ENCODE results near the gene ABCF1.
"Not testable (repeated sequence)": the region's sequence is repeated elsewhere in the genome, so short reads cannot be mapped to it uniquely, and the experiment has no call there.

Gene ABCF1

DNA sequence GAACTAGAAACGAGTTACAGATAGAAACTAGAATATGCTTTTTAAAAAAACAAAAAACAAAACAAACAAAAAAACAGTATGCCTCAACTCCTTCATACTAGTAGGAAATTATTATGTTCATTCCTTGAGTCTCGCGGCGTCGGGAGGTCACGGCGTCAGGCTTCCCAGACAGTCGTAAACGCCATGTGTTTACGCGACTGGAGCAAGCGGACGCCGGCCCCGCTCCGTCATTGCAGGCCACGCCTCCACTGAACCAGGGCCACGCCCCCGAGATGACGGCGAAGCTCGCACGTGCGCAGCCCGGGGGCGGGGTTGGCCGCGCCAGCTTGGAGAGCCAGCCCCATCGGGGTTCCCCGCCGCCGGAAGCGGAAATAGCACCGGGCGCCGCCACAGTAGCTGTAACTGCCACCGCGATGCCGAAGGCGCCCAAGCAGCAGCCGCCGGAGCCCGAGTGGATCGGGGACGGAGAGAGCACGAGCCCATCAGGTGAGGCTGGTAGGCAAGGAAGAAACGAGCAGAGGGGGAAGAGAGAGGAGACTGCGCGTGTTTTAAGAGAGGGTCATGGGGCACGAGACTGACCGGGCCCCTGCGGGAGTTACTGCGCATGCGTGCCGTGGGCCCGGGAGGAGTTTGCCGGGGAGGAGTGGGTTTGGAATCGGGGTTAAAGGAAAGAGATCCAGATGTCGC is at the start of gene ABCF1:
TSS of gene ABCF1 (plus strand) at position 368 of the 687 bp plus-strand sequence. CDS start at position 414, 46 bp downstream.
- peak; percentile 10 for FAIRE-seq

DNA sequence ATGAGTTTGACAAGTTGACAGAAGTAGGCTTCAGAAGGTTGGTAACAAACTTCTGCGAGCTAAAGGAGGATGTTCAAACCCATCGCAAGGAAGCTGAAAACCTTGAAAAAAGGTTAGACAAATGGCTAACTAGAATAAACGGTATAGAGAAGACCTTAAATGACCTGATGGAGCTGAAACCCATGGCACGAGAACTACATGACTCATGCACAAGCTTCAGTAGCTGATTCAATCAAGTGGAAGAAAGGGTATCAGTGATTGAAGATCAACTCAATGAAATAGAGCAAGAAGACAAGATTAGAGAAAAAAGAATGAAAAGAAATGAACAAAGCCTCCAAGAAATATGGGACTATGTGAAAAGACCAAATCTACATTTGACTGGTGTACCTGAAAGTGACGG is 49.3 kb upstream of the ABCF1 start:
- FAIRE-seq = not testable (repeated sequence)

DNA sequence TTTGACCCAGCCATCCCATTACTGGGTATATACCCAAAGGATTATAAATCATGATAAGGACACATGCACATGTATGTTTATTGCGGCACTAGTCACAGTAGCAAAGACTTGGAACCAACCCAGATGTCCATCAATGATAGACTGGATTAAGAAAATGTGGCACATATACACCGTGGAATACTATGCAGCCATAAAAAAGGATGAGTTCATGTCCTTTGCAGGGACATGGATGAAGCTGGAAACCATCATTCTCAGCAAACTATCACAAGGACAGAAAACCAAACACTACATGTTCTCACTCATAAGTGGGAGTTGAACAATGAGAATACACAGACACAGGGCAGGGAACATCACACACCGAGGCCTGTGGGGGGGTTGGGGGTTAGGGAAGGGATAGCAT is 44.8 kb upstream of the ABCF1 start:
- not testable (repeated sequence) for FAIRE-seq

DNA sequence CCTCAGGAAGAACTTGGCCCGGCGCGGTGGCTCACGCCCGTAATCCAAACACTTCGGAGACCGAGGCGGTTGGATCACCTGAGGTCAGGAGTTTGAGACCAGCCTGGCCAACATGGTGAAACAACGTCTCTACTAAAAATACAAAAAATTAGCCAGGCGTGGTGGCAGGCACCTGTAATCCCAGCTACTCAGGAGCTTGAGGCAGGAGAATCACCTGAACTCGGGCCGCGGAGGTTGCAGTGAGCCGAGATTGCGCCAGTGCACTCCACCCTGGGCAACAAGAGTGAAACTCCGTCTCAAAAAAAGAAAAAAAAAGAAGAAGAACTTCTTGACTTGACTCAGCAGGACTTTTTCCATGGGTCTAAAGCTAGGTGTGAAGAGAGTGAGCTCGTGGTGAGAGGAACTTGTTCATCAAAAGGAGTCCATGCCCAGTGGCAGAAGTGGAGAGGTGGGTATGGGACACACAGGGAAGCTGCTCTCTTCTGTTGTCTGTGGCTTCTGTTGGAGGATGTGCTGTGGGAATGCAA is 41.8 kb upstream of the ABCF1 start:
- FAIRE-seq = not testable (repeated sequence)

DNA sequence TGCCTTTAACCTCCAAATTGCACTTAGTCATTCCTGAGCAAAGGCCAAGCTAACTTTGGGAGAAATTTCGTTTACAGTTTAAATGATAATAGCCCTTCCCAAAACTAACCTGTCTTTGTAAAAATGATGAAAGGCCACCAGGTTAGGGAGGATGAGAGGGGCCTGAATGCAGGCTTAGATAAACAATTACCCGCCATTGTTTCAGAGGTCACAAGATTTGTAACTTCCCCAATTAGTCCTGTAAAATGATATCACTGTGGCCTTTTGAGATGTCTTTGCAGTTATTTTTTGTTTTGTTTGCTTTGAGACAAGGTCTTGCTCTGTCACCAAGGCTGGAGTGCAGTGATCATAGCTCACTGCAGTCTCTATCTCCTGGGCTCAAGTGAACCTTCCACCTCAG is 41.2 kb upstream of the ABCF1 start:
- FAIRE-seq = no peak

DNA sequence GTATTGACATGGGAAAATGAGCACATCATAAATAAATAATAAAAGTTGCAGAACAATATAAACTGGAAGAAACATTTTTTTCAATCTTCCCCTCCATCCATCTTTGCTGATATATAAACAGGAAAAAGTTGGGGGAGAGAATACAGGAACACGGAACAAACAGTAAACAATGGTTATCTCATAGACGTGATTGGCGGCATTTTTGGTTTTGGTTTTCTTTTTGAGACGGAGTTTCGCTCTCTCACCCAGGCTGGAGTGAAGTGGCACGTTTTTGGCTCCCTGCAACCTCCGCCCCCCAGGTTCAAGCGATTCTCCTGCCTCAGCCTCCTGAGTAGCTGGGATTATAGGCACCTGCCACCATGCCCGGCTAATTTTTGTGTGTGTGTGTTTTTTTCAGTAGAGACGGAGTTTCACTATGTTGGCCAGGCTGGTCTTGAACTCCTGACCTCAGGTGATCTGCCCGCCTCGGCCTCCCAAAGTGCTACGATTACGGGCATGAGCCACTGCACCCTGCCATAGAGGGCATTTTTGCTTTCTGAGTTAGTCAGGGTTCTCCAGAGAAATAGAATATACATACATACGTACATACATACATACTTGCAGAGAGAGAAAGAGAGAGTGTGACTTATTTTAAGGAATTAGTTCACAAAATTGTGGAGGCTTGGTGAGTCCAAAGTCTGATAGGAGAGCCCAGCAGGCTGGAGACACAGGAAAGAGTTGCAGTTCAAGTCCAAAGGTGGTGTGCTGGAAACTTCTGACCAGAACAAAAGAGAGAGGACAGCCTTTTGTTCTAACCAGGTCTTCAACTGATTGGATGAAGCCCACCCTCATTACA is 37.6 kb upstream of the ABCF1 start:
- no peak for FAIRE-seq

DNA sequence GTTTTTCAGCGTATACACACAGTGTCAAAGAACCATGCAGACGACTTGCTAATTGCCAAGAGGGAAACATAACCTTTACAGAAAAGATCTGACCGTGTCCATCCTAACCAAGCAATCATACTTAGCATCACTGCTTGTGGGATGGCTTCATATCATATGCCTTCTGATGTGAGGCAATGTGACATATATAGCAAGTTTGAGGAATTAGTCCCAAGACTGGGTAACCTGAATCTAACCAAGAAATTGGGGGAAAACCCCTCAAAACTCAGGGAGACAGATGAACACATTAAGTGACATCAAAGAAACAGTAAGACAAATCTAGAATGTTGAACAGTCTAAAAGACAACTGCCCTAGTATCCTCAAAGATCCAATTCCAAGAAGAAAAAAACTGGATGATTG is 33.3 kb upstream of the ABCF1 start:
- FAIRE-seq = no peak

DNA sequence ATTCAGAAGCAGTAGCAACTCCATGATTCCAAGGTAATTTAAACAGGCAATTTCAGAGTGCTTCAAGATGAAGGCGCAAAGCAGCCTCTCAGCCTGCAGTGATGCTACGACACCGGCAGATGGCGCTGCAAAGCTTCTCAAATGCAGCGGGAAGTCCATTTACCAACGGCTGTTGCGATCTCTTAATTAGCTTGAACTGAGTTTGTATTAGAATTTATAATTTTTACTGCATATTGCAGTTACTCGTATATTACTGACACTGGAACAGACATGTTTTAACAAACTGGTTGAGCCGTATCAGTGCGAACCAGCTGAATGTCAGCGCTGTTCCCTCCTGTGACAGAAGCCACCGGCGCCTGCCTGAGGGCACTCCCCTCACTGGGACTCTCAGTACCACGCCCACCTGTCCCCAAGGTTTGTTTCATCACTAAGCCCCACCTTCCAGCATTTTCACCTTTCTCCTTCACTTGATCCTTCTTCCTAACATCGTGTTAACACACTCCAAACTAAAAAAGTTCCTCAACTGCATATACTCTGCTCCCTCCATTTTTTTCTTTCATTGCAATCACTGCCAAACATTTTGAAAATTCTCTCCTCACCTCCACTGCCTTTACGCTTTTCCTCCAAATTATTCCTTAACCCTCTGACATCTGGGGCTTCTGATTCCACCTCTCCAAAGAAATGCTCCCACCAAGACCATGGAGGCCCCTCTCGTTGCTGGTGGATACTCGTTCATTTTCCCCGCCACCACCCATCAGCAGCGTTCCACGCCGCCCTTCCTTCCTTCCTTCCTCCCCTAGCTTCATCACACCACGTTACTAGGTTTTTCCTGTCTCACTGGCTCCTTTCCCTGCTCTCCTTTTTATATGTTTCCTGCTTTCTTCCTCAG is 29.5 kb upstream of the ABCF1 start:
- FAIRE-seq = peak; percentile 14

DNA sequence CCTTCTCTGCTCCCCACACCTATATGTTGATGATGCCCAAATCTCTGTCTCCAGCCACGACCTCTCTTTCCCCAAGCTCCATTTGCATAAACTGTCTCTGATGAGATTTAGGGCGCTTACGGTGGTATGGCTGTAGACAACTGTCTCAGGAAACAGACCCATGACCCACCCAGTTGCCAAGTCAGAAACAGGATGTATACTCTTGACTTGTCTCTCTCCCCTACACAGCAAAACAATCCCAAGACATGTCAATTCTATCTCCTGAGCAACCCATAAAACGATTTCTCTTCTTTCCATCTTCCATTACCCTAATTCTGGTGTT is 28.9 kb upstream of the ABCF1 start:
- FAIRE-seq = no peak

DNA sequence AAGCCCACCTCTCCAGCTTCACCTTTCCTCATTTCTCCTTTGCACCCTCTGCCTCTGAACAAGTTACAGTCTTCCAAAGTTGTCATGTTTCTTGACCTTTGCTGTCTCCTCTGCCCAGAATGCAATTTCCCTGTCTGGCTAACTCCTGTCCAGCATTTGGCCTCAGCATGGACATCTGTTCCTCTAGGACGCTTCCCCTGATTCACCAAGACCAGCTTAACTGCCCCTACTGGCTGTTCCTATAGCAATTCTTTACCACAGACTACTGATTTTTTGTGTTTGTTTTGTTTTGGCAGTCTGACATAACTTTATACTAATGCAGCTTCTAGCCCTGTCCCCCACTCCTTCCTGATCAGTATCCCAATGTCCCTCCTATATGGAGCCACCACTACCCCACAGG is 28.3 kb upstream of the ABCF1 start:
- no peak for FAIRE-seq

DNA sequence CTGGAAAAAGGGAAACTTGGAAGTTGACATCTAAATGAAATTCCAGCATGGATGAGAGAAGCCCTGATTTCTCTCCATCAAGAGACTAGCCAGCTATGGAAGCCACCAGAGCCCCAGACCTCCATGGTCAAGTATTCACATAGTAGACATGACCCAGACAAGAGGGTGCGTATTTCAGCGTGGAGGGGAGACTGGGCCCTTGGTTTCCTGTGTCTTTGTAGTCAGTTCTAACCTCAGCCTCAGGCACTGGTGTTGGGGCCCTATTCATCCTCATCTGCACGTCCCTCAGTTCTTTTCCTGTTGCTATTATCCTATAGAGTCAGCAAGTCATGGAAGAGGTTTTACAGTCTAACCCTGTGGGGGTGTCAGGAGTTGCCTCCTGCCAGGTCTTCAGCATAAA is 27.4 kb upstream of the ABCF1 start:
- FAIRE-seq = no peak

DNA sequence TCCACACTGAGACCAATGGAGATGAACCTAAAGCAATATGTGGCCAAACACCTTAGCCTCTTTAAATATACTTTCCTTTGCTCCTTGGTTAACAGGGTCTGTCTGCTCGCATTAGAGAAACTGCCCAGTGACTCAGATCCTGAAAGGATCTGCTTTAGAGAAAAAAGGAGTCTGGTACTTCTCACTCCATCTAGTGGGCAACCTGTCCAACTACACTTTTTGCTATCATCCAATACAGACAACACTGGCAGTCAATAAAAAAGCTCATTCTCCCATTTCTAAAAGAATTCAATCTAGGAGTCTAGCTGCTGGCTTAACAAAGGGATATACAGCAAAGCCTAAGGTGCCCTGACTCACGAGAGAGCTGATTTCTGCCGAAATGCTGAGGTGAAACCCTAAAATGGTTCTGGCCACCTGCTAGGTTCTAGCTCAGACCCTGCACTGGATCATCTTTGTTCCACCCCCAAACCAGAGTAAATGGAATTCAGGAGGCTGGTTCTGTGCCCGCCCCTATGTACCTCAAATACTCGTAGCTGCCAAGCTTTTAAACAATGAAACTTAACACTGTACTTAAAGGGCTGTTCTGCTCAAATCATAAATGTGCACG is 26.5 kb upstream of the ABCF1 start:
- FAIRE-seq = no peak

DNA sequence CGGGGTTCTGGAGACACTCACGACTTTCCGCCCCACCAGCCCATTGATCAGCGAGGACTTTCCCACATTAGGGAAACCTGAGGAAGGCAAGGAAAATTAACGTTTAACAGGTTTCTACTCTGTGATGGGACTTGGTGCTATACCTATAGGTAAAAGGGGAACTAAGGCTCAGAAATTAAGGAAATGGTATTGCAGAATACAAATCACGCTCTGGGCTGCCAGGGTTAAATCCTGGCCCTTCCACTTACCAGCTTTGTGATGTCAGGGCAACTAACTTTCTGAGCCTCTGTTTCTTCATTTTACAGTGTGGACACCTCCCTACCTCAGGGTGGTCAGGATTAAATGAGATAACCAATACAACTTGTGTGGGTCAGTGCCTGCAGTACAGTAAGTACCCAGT is 23.8 kb upstream of the ABCF1 start:
- no peak for FAIRE-seq

DNA sequence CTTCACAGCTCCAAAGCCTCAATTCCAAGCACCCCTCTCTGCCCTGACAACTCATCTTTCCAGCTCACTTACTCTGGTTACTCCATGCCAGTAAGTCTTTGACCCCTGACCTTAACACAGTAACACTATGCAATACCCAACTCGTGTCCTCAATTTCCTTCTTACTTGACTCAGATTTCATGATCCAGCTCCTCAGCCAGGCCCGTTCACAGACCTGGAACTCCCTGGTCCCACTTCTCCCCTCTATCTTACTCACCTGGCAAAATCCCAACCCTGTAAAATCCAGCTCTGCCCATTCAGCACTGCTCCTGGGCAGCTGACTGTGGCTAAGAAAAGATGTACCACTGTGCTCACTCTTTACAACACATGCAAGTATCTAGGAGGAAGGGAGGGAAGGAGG is 22.9 kb upstream of the ABCF1 start:
- no peak for FAIRE-seq

DNA sequence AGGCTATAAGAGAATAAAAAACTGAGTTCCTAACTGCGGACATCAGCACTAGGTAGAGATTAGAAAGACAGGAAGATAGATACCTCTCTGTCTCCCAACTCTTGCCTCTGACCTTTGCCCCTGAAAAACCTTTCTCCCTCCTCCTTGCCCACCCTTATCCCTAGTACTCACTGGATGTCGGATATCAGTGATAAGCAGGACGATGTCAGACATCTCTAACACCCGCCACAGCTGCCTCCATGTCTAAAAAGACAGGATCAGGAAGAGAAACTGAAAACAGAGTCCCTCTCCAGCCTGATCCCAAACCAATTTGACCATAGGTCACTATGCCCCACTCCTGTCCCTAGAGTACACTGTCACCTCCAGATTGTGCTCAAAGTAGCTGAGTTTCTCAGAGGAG is 16.8 kb upstream of the ABCF1 start:
- no peak for FAIRE-seq

DNA sequence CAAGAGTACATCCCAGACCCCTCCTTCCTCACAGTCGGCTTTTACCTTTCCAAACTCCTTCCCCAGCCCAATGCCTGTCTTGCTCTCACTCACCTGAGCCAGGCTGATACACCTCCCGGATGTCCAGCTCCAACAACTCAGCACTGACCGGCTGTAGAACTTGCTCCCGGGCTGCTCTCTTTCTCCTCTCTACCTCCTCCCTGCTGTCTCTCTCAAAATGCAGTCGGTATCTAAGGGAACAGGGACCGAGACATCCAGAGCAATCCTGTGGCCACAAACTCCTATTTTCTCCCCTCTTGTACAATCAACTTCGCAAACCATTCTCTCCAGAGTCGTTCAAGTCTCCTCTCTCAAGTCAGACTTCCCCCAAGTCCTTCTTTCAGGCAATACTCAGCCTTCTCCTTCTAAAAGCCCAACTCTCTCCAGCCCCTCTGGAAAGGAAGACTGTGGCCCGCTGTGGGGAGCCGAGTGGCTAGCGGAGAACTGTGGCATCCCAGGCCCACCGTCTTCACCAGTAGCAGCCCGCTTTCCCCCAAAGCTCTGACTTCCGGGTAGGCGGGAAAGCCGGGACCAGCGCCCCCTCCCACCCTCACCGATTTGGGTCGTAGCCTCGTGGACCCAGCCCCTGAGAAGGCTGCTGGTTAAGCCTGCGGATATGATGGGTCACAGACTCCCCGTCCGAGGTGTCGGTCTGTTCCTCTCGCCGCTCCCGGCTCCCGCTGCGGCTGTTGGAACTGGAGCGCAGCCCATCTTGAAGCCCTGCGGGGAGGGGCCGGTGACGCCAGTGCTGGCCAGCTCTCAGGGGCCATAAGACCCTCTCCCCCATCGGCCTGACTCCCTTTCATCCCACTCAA is 16.1 kb upstream of the ABCF1 start:
- no peak for FAIRE-seq

DNA sequence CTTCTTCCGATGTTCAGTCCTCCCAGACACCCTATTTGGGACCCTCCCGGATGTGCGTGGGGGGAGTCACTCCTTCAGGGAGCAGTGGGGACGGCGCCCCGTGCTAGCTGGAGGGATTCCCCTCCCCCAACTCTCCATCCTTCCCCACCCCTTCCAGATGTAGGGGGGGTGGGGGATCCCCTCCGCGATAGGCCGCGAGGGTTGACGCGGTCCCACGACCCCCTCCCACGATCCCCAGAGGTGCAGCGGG is 15.5 kb upstream of the ABCF1 start:
- FAIRE-seq = no peak

DNA sequence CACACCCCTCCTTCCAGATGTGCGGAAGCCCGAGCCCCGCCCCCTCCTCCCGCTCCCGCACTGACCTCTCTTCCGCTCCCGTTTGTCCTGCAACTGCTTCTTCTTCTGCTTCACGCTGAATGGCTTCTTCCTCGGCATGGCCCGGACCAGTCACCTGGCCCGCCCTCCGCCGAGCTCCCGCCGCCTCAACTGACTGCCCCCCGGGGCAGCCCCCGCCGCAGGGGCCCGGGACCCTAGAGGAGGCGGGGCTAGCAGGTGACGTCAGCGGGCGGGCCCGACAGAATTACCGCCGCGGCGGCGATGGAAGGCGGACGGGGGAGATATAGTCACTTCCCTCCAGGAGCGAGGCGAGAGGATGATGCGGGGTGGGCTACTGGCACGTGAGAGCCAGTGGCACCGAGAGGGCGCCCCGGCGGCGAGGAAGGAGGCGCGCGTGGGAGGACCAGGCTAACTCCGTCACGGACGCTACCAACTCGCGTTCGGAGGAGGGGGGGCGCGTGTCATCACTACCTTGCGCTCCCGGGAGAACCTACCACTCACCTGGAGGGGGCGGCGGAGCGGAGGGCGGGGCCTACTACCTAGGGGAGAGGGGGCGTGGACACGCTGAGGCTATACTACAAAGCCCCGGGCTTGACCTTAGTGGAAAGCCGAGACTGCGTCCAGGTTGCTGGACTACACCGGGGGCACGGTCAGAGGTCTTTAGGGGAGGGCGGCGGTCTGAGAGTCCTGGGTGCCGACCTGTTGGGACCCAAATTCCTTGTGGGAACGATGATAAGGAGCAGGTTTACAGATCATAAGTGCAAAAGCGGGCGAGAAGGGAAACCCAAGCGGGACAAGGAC is 15.0 kb upstream of the ABCF1 start, which contains the start of gene GNL1:
TSS of gene GNL1 (minus strand) at position 424 of the 840 bp plus-strand sequence. CDS start at position 138, 286 bp downstream.
- no peak for FAIRE-seq

DNA sequence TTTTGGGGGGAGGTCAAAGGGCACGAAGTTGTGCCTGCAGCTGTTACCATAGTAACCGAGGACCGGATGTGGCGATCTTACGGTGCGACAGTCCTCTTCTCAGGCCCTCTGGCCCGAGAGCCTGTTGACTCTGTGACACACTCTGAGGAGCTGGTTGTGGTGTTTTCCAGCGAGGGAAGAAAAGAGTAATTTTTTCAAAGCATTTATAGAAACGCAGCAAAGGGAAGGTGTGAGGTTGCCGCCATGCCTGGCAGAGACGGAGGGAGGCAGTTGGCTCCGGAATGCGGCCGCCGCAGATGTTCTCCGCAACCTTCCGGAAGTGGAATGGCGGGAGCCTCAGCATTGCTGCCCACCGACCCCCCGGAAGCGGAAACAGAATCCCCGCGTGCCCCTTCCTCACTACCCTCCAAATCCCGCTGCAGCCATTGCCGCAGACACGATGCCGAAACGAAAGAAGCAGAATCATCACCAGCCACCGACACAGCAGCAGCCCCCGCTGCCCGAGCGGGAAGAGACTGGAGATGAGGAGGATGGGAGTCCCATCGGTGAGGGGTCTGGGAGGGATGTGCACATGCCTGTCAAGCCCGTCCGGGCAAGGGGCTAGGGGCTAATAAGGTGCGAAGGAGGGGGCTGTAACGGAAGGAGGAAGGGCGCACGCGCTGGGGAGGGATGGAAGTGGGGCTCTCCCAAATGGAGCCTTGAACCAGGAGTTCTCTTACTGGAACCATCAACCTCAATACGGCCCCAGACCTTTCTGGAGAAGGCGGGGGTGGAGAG is 14.1 kb upstream of the ABCF1 start, which contains the start of gene PRR3:
TSS of gene PRR3 (plus strand) at position 390 of the 777 bp plus-strand sequence. CDS start at position 440, 50 bp downstream.
- FAIRE-seq = no peak

DNA sequence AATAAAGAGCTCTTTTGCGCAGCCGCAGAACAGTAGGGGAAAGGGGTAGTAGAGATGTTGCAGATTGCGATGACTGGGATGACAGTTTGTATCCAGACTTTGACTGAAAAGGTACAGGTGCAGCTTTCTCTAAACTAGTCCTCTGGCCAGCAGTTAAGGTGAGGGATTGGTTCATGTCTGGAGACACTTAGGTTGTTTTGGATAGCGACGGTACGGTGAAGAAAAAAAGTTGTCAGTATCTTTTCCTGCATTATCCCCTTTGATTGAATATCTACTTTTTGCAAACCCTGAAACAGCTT is 13.6 kb upstream of the ABCF1 start:
- no peak for FAIRE-seq

Measured in colon (tissue), 2 donors.